ENCODE results near the gene GRIA4.

DNA sequence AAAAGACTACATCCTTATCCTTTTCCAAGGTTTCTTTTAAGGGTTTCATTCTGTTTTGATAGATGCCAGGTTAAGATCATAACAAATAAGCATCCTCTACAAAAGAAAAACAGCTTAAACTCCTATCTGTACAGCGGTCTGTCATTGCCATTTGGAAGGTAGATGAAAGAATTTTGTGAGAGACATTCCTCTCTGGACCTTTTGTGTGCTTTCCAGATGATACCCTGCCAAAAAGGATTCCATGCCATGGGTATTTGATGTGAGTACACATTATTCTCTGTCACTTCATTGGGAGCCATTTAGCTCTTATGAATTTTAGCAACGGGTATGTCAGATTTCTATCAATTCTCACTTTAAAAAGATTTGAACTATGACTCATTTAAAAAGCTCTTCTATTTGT lies 153.7 kb downstream of the GRIA4 start:
- TF ChIP-seq, protein P1, sequence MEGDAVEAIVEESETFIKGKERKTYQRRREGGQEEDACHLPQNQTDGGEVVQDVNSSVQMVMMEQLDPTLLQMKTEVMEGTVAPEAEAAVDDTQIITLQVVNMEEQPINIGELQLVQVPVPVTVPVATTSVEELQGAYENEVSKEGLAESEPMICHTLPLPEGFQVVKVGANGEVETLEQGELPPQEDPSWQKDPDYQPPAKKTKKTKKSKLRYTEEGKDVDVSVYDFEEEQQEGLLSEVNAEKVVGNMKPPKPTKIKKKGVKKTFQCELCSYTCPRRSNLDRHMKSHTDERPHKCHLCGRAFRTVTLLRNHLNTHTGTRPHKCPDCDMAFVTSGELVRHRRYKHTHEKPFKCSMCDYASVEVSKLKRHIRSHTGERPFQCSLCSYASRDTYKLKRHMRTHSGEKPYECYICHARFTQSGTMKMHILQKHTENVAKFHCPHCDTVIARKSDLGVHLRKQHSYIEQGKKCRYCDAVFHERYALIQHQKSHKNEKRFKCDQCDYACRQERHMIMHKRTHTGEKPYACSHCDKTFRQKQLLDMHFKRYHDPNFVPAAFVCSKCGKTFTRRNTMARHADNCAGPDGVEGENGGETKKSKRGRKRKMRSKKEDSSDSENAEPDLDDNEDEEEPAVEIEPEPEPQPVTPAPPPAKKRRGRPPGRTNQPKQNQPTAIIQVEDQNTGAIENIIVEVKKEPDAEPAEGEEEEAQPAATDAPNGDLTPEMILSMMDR (IDR thresholded peaks at IDR 0.05), result no peak
- TF ChIP-seq POLR2A (IDR thresholded peaks at IDR 0.05), result no peak

Measured in heart left ventricle (tissue), 13 donors.